ACC112 (cell line): Measurements from ENCODE around the gene FJX1.

ENCODE experiments used
- H2AFZ ChIP-seq: fragments of 200-600 bp; sonication (generic); one replicate; pipeline ENCODE4 v1.6.0; 2017; ENCODE audit warnings: antibody characterized with exemption, low read length; ENCODE audit not compliant: unreplicated experiment
- H3K27ac ChIP-seq: fragments of 200-600 bp; sonication (generic); 2 replicates; pipeline ENCODE4 v1.5.1; 2014; ENCODE audit warnings: low read depth, mild to moderate bottlenecking, antibody characterized with exemption, low read length, moderate library complexity
- H3K27me3 ChIP-seq: fragments of 200-600 bp; sonication (generic); 2 replicates; pipeline ENCODE4 v1.6.1; 2014; ENCODE audit warnings: mild to moderate bottlenecking, antibody characterized with exemption, low read length, moderate library complexity, mixed read lengths; ENCODE audit not compliant: insufficient read depth
- H3K36me3 ChIP-seq: fragments of 200-600 bp; sonication (generic); 2 replicates; pipeline ENCODE4 v1.6.1; 2016; ENCODE audit warnings: mild to moderate bottlenecking, antibody characterized with exemption, low read length, moderate library complexity, mixed read lengths; ENCODE audit not compliant: insufficient read depth
- H3K4me1 ChIP-seq: fragments of 200-600 bp; sonication (generic); one replicate; pipeline ENCODE4 v1.6.1; 2016; ENCODE audit warnings: low read length, mixed read lengths; ENCODE audit not compliant: insufficient read depth, unreplicated experiment, control insufficient read depth
- H3K4me3 ChIP-seq: fragments of 200-600 bp; sonication (generic); 2 replicates; pipeline ENCODE4 v1.5.1; 2014; ENCODE audit warnings: mild to moderate bottlenecking, low read depth, low read length
- H3K79me2 ChIP-seq: fragments of 200-600 bp; sonication (generic); one replicate; pipeline ENCODE4 v1.6.0; 2016; ENCODE audit warnings: low read length; ENCODE audit not compliant: control insufficient read depth, unreplicated experiment, insufficient read depth

The FJX1 gene

GRCh38 chr11:35619116-35619854 lies 1.0 kb downstream of the FJX1 start:
- Histone ChIP-seq H3K27me3 (no peaks in the 10 kb centered on the region), H3K4me1 (peaks cover 54% of the 10 kb centered on the region), H2AFZ (peak overlapping the region; percentile 44), H3K36me3 (no peaks in the 10 kb centered on the region), H3K27ac (peak overlapping the region; percentile 90; the same call in 1 of the 2 replicates), H3K4me3 (peak overlapping the region; percentile 75), H3K79me2 (peaks cover 27% of the 10 kb centered on the region)

DNA sequence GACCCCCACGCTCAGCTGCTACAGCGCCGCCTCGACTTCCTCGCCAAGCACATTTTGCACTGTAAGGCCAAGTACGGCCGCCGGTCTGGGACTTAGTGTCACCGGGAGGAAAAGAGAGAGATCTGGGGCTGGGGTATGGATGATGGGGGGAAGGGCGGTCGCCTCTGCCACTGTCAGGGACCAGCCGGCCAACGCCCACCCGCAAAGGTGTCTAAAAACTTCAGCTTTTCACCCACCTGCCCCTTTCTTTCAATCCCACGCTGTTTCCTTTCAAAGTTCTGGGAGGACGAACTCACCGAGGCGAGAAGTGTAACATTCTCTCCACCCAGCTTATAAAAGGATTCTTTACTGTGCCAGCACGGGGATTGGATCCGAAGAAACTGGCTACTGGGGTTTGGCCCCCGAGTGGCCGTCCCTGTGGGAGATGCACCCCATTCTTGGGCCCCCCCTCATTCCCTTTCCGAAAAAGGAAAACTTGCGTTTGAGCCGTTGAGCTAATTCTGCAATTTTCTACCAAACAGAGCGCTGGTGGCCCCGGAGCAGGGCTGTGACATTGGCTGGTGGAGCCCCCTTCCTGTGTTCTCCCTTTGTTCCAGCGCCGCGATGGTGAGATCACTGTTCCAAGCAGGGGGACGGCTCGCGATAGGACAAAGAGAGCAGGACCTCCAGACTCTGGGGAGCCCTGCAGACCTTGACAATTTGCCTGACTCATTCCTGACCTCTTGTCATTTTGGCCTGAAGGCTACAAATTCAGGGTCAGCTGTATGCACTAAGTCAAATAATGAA lies 1.8 kb downstream of the FJX1 start:
- peaks cover 27% of the 10 kb centered on the region for H3K79me2 ChIP-seq
- peak overlapping the region; percentile 36; the same call in 1 of the 2 replicates for H3K27ac ChIP-seq
- H2AFZ ChIP-seq: no peak overlapping the region
- H3K4me3 ChIP-seq: peak overlapping the region; percentile 75
- H3K36me3 ChIP-seq: no peaks in the 10 kb centered on the region
- no peaks in the 10 kb centered on the region for H3K27me3 ChIP-seq
- peaks cover 60% of the 10 kb centered on the region for H3K4me1 ChIP-seq

- no peaks in the 10 kb centered on the region for H3K36me3 ChIP-seq
- peaks cover 27% of the 10 kb centered on the region for H3K79me2 ChIP-seq
- H2AFZ ChIP-seq: no peak overlapping the region
- H3K4me1 ChIP-seq: peaks cover 62% of the 10 kb centered on the region
- H3K4me3 ChIP-seq: peak overlapping the region; percentile 75
- H3K27me3 ChIP-seq: no peaks in the 10 kb centered on the region
- peak overlapping the region; percentile 52 for H3K27ac ChIP-seq
These were observed 2.5 kb downstream of the FJX1 start for GRCh38 chr11:35620795-35621194.

DNA sequence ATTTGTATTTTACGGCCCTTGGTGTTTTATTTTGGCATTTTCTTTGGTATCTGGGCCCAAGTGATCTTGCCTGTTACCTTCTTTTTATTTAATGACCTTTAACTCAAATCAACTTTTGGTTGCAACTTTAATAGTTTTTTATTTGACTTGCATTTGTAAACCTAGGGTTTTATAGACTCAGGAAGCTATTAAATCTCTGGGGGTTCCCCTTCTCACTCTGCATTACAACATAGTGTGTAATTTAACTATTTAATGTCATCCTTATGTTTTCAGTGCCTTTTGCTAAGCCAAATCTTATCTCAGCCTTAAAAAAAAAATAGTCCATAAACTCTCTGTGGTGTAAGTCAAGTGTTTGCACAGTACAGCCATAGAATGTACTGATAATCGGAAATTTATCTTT lies 3.4 kb downstream of the FJX1 start:
- H3K4me1 ChIP-seq: peaks cover 55% of the 10 kb centered on the region
- no peaks in the 10 kb centered on the region for H3K27me3 ChIP-seq
- peak overlapping the region; percentile 52 for H3K27ac ChIP-seq
- H3K36me3 ChIP-seq: no peaks in the 10 kb centered on the region
- peak overlapping the region; percentile 75 for H3K4me3 ChIP-seq
- peaks cover 27% of the 10 kb centered on the region for H3K79me2 ChIP-seq
- H2AFZ ChIP-seq: no peak overlapping the region

DNA sequence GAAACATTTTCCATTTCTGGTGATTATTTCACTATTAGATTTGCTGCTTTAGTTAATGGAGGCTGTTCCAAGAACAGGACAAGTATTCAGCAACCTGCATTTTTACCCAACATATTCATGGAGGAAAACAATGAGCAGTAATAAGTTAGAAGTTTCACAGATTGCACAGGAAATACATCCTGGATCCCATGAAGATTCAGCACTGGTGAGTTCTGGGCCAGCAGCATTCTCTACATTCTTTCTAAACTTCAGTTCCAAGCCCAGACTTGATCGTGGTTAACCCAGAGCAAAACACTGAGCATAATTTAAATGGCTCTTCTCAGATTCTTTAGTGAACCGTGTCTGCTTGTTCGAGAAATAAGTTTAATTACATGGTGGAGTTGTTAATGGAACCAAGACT lies 3.8 kb downstream of the FJX1 start:
- no peaks in the 10 kb centered on the region for H3K36me3 ChIP-seq
- H3K4me3 ChIP-seq: peak overlapping the region; percentile 75
- H3K27ac ChIP-seq: peak overlapping the region; percentile 52
- no peaks in the 10 kb centered on the region for H3K27me3 ChIP-seq
- peaks cover 27% of the 10 kb centered on the region for H3K79me2 ChIP-seq
- no peak overlapping the region for H2AFZ ChIP-seq
- H3K4me1 ChIP-seq: peaks cover 51% of the 10 kb centered on the region

GRCh38 chr11:35623621-35624168 lies 5.4 kb downstream of the FJX1 start:
- Histone ChIP-seq H3K36me3 (no peaks in the 10 kb centered on the region), H3K4me3 (no peak overlapping the region; the same call in 1 of the 2 replicates), H3K27ac (peak overlapping the region; percentile 53), H3K27me3 (no peaks in the 10 kb centered on the region), H3K4me1 (peaks cover 47% of the 10 kb centered on the region), H3K79me2 (peaks cover 26% of the 10 kb centered on the region), H2AFZ (no peak overlapping the region)

DNA sequence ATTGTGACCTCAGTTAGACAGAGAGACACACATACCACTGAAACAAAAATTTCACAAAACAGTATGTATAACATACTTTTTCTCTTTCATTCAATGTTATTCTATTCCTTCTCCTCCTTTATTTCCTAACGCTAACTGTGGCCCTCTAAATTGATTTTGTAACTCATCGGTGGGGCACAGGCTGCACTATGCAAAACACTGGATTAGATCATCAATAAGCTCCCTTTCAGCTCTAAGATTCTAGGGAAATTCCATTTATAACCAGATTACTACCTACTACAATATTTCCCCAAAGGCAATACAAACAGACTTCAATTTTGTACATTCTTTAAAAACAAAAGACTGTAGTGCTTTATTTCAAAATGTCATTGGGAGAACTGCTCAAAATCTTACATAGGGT lies 6.1 kb downstream of the FJX1 start:
- H3K79me2 ChIP-seq: peaks cover 20% of the 10 kb centered on the region
- H3K27ac ChIP-seq: peak overlapping the region; percentile 53; the same call in 1 of the 2 replicates
- H3K4me3 ChIP-seq: no peak overlapping the region
- H3K27me3 ChIP-seq: no peaks in the 10 kb centered on the region
- no peak overlapping the region for H2AFZ ChIP-seq
- H3K36me3 ChIP-seq: no peaks in the 10 kb centered on the region
- H3K4me1 ChIP-seq: peaks cover 53% of the 10 kb centered on the region

DNA sequence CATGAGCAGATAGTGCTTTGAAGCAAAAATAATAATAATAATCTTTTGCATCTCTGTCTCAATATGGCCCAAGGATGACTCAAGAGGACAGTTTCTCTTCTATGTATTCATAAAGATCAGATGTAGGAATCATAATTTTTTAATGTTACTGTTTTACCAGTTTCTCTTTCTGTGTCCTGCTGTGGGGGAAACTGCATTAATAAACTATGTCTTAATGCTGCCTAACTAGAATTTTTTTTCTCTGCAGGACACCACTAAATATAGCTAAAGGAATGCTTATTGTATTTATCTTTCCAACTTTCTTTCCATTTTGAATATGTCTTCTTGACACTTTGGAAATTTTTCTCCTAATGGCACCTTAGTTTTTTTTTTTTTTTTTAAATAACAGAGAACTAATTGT lies 6.5 kb downstream of the FJX1 start:
- Histone ChIP-seq H2AFZ (no peak overlapping the region), H3K79me2 (peaks cover 16% of the 10 kb centered on the region), H3K27me3 (no peaks in the 10 kb centered on the region), H3K4me3 (no peak overlapping the region), H3K4me1 (peaks cover 58% of the 10 kb centered on the region), H3K36me3 (no peaks in the 10 kb centered on the region), H3K27ac (peak overlapping the region; percentile 53; the same call in 1 of the 2 replicates)

DNA sequence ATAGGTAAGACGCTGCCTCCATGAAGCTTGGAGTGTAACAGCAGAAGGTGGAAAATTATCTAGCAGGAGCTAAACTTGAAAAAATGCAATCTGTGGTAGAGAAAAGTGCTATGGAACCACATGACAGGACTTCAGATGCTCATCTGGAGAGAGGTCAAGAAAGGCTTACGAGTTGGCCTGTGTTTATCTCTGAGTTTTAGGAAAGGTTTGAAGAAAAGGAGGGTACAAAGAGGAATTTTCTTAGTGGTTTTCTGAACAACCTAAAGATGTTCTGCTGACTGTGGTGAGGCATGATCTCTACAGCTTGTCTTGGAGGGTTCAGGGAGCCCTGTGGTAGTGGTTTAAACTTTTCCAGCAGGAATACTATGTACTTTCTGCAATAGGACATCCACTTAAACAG lies 8.2 kb downstream of the FJX1 start:
- H3K4me1 ChIP-seq: peaks cover 65% of the 10 kb centered on the region
- H3K27me3 ChIP-seq: no peaks in the 10 kb centered on the region
- H3K36me3 ChIP-seq: no peaks in the 10 kb centered on the region
- H3K27ac ChIP-seq: no peak overlapping the region
- H3K4me3 ChIP-seq: no peak overlapping the region
- H2AFZ ChIP-seq: no peak overlapping the region
- H3K79me2 ChIP-seq: no peaks in the 10 kb centered on the region

DNA sequence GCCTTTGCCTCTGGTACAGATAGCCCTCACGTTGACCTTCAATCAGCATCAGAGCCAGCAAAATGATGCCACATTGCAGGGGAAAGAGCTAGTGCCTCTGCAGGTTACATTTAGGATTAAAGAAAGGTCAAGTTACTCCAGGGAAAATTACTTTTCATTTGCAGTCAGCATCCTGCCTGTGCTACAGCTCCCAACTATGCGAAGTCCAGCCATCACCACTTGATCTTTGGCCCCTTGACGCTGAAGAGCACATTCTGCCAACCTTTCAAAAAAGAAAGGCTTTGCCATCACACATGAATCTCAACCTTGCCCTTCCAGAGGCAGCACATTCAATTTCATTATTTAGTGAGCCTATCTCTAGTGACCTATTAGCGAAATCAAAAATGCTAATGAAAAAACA lies 11.3 kb downstream of the FJX1 start:
- H3K27me3 ChIP-seq: no peaks in the 10 kb centered on the region
- no peaks in the 10 kb centered on the region for H3K36me3 ChIP-seq
- H3K4me3 ChIP-seq: no peak overlapping the region
- no peaks in the 10 kb centered on the region for H3K79me2 ChIP-seq
- no peak overlapping the region for H2AFZ ChIP-seq
- H3K4me1 ChIP-seq: peaks cover 49% of the 10 kb centered on the region
- peak overlapping the region; percentile 56 for H3K27ac ChIP-seq
